Progenitor cell of endocrine pancreas (in vitro differentiated cells): ENCODE results near the gene TM4SF1. TPM values are rescaled to one million over a fixed set of nuclear protein-coding genes. Genes with fewer than 3 reads are reported as not detected.

Source experiments
- DNase-seq: peaks from one replicate; pipeline ENCODE4 v3.0.0; 2021; ENCODE audit warnings: low spot score; ENCODE audit not compliant: unreplicated experiment
- H3K27ac Mint-ChIP-seq: 2 replicates; pipeline ENCODE4 v1.8.0; 2021; ENCODE audit warnings: mild to moderate bottlenecking, moderate library complexity, mixed read lengths
- H3K27me3 Mint-ChIP-seq: 2 replicates; pipeline ENCODE4 v1.8.0; 2021; ENCODE audit warnings: mixed read lengths
- H3K36me3 Mint-ChIP-seq: 2 replicates; pipeline ENCODE4 v1.8.0; 2022; ENCODE audit warnings: mixed read lengths; ENCODE audit not compliant: insufficient read depth
- H3K4me1 Mint-ChIP-seq: 2 replicates; pipeline ENCODE4 v1.8.0; 2021; ENCODE audit warnings: low read depth, mixed read lengths
- H3K4me3 Mint-ChIP-seq: 2 replicates; pipeline ENCODE4 v1.8.0; 2021; ENCODE audit warnings: low read depth, mild to moderate bottlenecking, moderate library complexity, mixed read lengths
- H3K9me3 Mint-ChIP-seq: 2 replicates; pipeline ENCODE4 v1.8.0; 2021; ENCODE audit warnings: low read depth, mixed read lengths
- CTCF ChIP-seq: fragments of 200-600 bp; sonication (generic); IDR thresholded peaks from one replicate; pipeline ENCODE4 v1.5.0; 2021; ENCODE audit warnings: antibody characterized with exemption, mild to moderate bottlenecking; ENCODE audit not compliant: unreplicated experiment
- total RNA-seq: library from RNA; stranded (reverse); gene quantifications from 2 replicates; pipeline ENCODE4 v1.2.1, GENCODE V29; 2021

The TM4SF1 gene
- total RNA-seq, 1 donor from 2014 or later: 2.1 TPM

- Mint-ChIP-seq H3K4me3 (no peak overlapping the region), H3K36me3 (no peaks in the 10 kb centered on the region), H3K27me3 (no peaks in the 10 kb centered on the region), H3K4me1 (peaks cover 32% of the 10 kb centered on the region), H3K27ac (peak overlapping the region; percentile 85), H3K9me3 (no peaks in the 10 kb centered on the region)
- no peak for DNase-seq
- no peak for TF ChIP-seq CTCF
These were observed 10.3 kb downstream of the TM4SF1 start for GRCh38 chr3:149366941-149367840.

- Mint-ChIP-seq H3K9me3 (no peaks in the 10 kb centered on the region), H3K4me1 (peaks cover 27% of the 10 kb centered on the region), H3K27ac (no peak overlapping the region), H3K27me3 (no peaks in the 10 kb centered on the region), H3K36me3 (no peaks in the 10 kb centered on the region), H3K4me3 (no peak overlapping the region)
- no peak for TF ChIP-seq CTCF
- DNase-seq: no peak
These were observed 11.4 kb downstream of the TM4SF1 start for GRCh38 chr3:149366031-149366430.

GRCh38 chr3:149364624-149365023, 12.8 kb downstream of the TM4SF1 start:
- H3K27me3 Mint-ChIP-seq: no peaks in the 10 kb centered on the region
- no peak overlapping the region for H3K27ac Mint-ChIP-seq
- H3K4me3 Mint-ChIP-seq: no peak overlapping the region
- no peak for DNase-seq
- TF ChIP-seq CTCF: no peak
- no peaks in the 10 kb centered on the region for H3K9me3 Mint-ChIP-seq
- H3K36me3 Mint-ChIP-seq: no peaks in the 10 kb centered on the region
- peaks cover 18% of the 10 kb centered on the region for H3K4me1 Mint-ChIP-seq

- Mint-ChIP-seq H3K4me1 (peaks cover 7% of the 10 kb centered on the region), H3K36me3 (no peaks in the 10 kb centered on the region), H3K9me3 (peaks cover 3% of the 10 kb centered on the region), H3K4me3 (no peak overlapping the region), H3K27me3 (no peaks in the 10 kb centered on the region), H3K27ac (no peak overlapping the region)
- DNase-seq: no peak
- no peak for TF ChIP-seq CTCF
These were observed 14.4 kb downstream of the TM4SF1 start for GRCh38 chr3:149363053-149363452.

GRCh38 chr3:149362366-149362765, 15.1 kb downstream of the TM4SF1 start:
- Mint-ChIP-seq H3K4me1 (peaks cover 11% of the 10 kb centered on the region), H3K36me3 (no peaks in the 10 kb centered on the region), H3K27ac (no peak overlapping the region), H3K9me3 (peaks cover 8% of the 10 kb centered on the region), H3K4me3 (no peak overlapping the region), H3K27me3 (no peaks in the 10 kb centered on the region)
- no peak for DNase-seq
- TF ChIP-seq CTCF: no peak
